Activated naive CD8-positive, alpha-beta T cell (primary cell): ENCODE measurements around the gene CTAGE1.

Experiments
- H3K27ac Mint-ChIP-seq: one replicate; pipeline ENCODE4 v1.8.0; 2021; ENCODE audit warnings: mixed read lengths
- H3K27me3 Mint-ChIP-seq: one replicate; pipeline ENCODE4 v1.8.0; 2021; ENCODE audit warnings: mixed read lengths
- H3K36me3 Mint-ChIP-seq: one replicate; pipeline ENCODE4 v1.8.0; 2021; ENCODE audit warnings: mixed read lengths
- H3K4me1 Mint-ChIP-seq: one replicate; pipeline ENCODE4 v1.8.0; 2021; ENCODE audit warnings: low read depth, mixed read lengths
- H3K4me3 Mint-ChIP-seq: one replicate; pipeline ENCODE4 v1.8.0; 2021; ENCODE audit warnings: mild to moderate bottlenecking, mixed read lengths
- H3K9me3 Mint-ChIP-seq: one replicate; pipeline ENCODE4 v1.8.0; 2021; ENCODE audit warnings: low read depth, mixed read lengths

The CTAGE1 gene

GRCh38 chr18:22391407-22392345 is 26.0 kb downstream of the CTAGE1 start:
- peaks cover 1% of the 10 kb centered on the region for H3K27me3 Mint-ChIP-seq
- no peaks in the 10 kb centered on the region for H3K36me3 Mint-ChIP-seq
- peaks cover 3% of the 10 kb centered on the region for H3K9me3 Mint-ChIP-seq
- no peak overlapping the region for H3K4me3 Mint-ChIP-seq
- H3K4me1 Mint-ChIP-seq, result peaks cover 6% of the 10 kb centered on the region
- no peak overlapping the region for H3K27ac Mint-ChIP-seq

- Mint-ChIP-seq H3K9me3 (peaks cover 3% of the 10 kb centered on the region), H3K27me3 (peaks cover 1% of the 10 kb centered on the region), H3K4me1 (peaks cover 6% of the 10 kb centered on the region), H3K27ac (no peak overlapping the region), H3K4me3 (no peak overlapping the region), H3K36me3 (no peaks in the 10 kb centered on the region)
Measured at GRCh38 chr18:22387787-22388186, 29.9 kb downstream of the CTAGE1 start.

GRCh38 chr18:22387364-22387763 is 30.4 kb downstream of the CTAGE1 start:
- H3K27me3 Mint-ChIP-seq, result peaks cover 1% of the 10 kb centered on the region
- H3K9me3 Mint-ChIP-seq, result peaks cover 3% of the 10 kb centered on the region
- H3K27ac Mint-ChIP-seq, result no peak overlapping the region
- peaks cover 6% of the 10 kb centered on the region for H3K4me1 Mint-ChIP-seq
- no peaks in the 10 kb centered on the region for H3K36me3 Mint-ChIP-seq
- H3K4me3 Mint-ChIP-seq, result no peak overlapping the region

GRCh38 chr18:22385718-22386117 is 32.0 kb downstream of the CTAGE1 start:
- Mint-ChIP-seq H3K4me1 (no peaks in the 10 kb centered on the region), H3K4me3 (no peak overlapping the region), H3K27ac (no peak overlapping the region), H3K36me3 (no peaks in the 10 kb centered on the region), H3K9me3 (peaks cover 3% of the 10 kb centered on the region), H3K27me3 (peaks cover 1% of the 10 kb centered on the region)

GRCh38 chr18:22378672-22379282 is 38.9 kb downstream of the CTAGE1 start:
- H3K27me3 Mint-ChIP-seq, result peaks cover 2% of the 10 kb centered on the region
- no peak overlapping the region for H3K4me3 Mint-ChIP-seq
- H3K4me1 Mint-ChIP-seq, result no peaks in the 10 kb centered on the region
- H3K9me3 Mint-ChIP-seq, result peaks cover 3% of the 10 kb centered on the region
- no peaks in the 10 kb centered on the region for H3K36me3 Mint-ChIP-seq
- no peak overlapping the region for H3K27ac Mint-ChIP-seq

- peaks cover 2% of the 10 kb centered on the region for H3K27me3 Mint-ChIP-seq
- H3K4me3 Mint-ChIP-seq, result no peak overlapping the region
- H3K36me3 Mint-ChIP-seq, result no peaks in the 10 kb centered on the region
- H3K4me1 Mint-ChIP-seq, result no peaks in the 10 kb centered on the region
- peaks cover 3% of the 10 kb centered on the region for H3K9me3 Mint-ChIP-seq
- no peak overlapping the region for H3K27ac Mint-ChIP-seq
Measured at GRCh38 chr18:22377769-22378168, 39.9 kb downstream of the CTAGE1 start.

GRCh38 chr18:22370414-22370813 is 47.3 kb downstream of the CTAGE1 start:
- Mint-ChIP-seq H3K4me3 (no peak overlapping the region), H3K27ac (no peak overlapping the region), H3K4me1 (no peaks in the 10 kb centered on the region), H3K9me3 (no peaks in the 10 kb centered on the region), H3K27me3 (peaks cover 2% of the 10 kb centered on the region), H3K36me3 (no peaks in the 10 kb centered on the region)

GRCh38 chr18:22368021-22368420 is 49.7 kb downstream of the CTAGE1 start:
- Mint-ChIP-seq H3K9me3 (no peaks in the 10 kb centered on the region), H3K36me3 (no peaks in the 10 kb centered on the region), H3K27me3 (no peaks in the 10 kb centered on the region), H3K27ac (no peak overlapping the region), H3K4me3 (no peak overlapping the region), H3K4me1 (no peaks in the 10 kb centered on the region)

- Mint-ChIP-seq H3K27ac (no peak overlapping the region), H3K27me3 (no peaks in the 10 kb centered on the region), H3K9me3 (no peaks in the 10 kb centered on the region), H3K36me3 (no peaks in the 10 kb centered on the region), H3K4me1 (no peaks in the 10 kb centered on the region), H3K4me3 (no peak overlapping the region)
Measured at GRCh38 chr18:22367303-22367702, 50.4 kb downstream of the CTAGE1 start.

GRCh38 chr18:22363867-22364463 is 53.8 kb downstream of the CTAGE1 start:
- Mint-ChIP-seq H3K4me1 (no peaks in the 10 kb centered on the region), H3K36me3 (no peaks in the 10 kb centered on the region), H3K27me3 (no peaks in the 10 kb centered on the region), H3K27ac (no peak overlapping the region), H3K9me3 (no peaks in the 10 kb centered on the region), H3K4me3 (no peak overlapping the region)
